GM19455 (cell line): ENCODE results near the gene GRB10.
"Not testable (repeated sequence)": the region's sequence is repeated elsewhere in the genome, so short reads cannot be mapped to it uniquely, and the experiment has no call there.

ENCODE experiments used
- ATAC-seq: cut with Tn5 transposase; IDR thresholded peaks from one replicate; pipeline ENCODE4 v1.9.1; 2021; ENCODE audit not compliant: unreplicated experiment

The GRB10 gene

DNA sequence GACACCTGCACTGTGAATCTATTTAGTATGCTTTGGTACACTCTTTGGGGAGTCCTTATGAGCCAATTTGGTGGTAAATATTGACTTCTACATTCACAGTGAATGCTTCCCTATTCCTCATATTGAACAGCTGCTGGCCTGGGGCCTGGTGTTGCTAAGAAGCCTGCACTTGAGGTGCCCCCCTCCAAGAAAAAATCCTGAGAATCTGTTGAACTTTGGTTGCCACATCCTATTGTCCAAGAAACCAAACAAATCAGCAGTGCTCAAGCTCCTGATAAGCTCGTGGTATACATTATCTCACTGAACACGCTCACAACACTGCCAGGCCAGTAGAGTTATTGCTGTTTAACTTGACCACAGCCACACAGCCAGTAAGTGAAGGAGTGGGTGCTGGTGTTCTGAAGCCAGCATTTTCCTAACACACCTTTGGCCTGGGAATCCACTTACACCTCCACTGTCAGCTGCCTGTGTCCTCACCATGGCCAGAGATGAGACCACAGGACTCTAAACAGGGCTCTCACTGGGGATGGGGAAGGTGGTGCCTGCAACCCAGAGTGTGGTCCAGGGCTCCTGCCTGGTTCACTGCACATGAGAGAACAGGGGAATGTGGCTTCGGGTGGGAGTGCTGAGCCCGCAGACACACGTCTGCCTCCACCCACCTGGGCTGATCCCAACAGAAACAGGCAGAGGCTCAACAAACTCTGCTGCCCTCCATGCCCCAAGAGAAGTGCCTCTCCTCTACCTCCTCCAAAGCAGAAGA, 224.2 kb downstream of the GRB10 start:
- ATAC-seq, result no peak

DNA sequence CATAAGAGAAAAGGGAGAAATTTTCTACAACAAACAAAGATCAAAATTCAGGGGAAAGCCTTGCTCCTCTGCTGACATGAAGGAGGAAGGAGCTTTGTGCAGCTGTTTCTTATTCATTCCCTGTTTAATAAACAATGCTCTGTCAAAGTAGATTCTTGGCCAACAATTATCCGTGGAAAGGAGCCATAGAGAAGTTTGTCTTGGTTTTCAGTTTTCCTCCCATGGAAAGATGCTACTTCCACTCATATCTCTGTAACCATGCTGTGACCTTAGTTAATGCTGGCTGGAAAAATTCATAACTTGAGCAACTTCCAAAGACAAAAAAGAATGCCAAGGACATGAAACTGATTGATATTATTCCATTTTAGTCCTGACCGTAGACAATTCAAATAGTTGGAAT, 225.6 kb downstream of the GRB10 start:
- ATAC-seq, result no peak

DNA sequence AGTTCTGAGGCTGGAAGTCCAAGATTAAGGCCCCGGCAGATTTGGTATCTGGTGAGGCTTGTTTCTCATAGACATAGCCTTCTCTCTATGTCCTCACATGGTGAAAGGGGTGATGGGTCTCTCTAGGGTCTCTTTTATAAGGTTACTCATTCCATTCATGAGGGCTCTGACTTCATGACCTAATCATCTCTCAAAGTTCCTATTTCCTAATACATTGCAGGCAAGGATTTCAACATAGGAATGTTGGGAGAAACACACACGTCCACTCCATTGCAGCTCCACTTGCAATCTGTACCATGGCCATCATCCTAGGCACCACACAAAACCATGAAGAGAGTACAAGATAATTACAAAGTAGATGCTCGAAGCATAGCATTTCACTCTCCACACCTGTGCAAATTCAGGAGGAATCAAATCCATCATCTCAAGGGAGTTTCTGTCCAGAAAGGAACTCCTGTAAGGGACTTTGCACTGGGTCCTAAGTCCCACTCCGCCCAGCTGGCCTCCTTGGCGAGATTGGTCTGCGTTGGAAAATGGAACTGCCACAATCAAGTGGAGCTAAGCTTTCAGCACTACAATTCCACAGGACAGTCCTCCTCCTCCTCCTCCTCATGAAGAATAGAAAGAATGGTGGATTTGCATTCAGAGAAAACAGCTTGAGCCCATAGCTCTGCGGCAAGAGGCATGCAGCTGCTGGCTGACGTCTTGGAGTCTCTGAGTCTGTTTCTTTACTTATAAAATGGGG, 226.3 kb downstream of the GRB10 start:
- ATAC-seq, result no peak

DNA sequence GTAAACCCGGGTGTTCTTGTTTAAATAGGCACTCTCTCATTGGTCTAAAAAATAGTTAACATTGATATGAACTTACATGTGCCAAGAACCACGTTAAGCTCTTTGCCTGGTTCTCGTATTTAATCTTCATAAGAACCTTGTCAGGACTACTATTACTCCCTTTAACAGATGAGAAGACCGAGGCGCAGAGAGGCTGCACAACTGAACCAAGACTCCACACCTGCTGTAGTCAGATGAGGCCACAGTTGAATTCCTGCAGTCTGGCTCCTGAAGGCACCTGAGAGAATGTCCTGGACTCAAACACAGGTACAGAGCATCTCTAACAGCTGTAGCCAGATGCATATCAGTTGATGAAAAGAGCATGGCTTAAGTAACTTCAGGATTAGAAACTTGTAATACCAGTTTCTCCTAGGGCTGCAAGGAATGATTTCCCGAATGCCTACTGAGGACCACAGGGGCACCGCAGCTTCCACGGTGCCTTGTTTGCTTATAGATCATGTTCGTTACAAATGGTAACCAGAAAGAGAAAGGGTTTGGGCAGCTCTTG, 227.0 kb downstream of the GRB10 start:
- no peak for ATAC-seq

DNA sequence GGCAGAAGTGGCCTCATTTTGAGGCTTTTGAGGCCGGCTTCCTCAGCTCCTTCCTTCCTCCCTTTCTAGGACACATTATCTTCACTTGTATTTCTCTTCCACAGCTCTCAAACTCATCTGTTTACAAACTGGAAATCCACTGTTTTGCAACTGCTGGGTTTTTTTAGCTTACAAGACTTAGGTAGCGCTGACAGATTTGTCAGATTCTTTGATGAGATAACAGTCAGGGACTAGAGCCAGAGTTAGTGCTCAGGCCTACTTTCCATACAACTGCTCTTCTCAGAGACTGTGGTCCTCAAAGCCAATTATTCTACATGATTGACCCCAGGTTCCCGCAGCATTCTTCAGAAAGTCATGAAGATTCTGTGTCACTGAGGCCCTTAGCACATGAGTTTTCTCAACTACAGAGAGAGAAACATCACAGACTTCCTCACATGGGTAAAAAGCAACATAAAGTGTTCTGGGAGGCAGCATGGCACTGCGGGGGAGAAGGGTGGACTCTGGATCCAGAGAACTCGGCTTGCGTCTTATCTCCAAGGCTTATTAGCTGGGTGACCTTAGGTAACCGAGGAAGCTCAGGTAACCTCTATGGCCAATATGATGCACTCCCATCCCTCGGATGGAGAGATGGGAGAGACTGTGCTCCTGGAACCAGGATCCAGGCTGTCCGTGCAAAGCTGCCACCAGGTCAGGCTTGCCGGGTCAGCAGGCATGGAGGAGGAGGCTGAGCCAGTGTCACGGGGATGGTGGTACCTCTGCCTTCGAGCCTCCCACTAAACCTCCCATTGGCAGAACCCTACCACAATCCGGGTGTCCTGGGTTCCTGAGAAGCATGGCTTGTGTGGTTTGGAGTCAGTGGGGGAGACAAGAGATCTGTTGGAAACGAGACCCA, 228.0 kb downstream of the GRB10 start:
- ATAC-seq, result no peak

DNA sequence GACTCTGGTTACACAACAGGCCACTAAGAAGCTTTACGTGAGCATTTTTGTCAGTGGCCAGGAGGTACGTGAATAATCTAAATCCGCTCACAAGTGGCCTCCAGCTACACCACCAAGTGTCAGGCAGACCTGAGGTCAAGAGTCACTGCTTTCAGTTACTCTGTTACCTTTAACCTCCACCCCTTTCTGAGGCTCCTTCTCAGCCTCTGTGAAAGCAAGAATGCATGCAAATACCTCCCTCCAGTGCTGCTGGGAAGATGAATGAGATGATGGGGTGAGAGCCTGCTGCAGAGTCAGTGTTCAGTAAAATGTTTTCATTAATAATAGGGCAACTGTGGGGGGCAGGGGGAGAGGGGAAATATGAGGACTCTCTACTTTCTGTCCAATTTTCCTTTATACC, 228.7 kb downstream of the GRB10 start:
- no peak for ATAC-seq

DNA sequence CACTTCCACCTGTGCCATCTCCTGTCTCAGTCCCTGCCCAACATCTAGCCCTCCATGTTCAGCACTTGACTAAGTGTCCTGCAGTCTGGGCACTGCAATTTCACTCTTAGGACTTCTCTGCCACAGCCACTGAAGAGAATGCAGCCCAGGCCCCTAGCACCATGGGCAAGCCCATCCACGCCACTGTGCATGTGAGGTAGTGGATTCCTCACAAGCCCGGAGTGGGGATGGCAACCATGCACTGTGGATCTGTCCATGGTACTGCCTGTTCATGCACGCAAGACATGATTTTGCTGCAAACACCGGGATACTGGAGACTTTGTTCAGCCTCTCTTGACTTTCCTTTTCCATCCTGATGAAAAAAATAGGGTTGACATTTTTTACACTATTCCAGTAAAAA, 229.8 kb downstream of the GRB10 start:
- no peak for ATAC-seq

DNA sequence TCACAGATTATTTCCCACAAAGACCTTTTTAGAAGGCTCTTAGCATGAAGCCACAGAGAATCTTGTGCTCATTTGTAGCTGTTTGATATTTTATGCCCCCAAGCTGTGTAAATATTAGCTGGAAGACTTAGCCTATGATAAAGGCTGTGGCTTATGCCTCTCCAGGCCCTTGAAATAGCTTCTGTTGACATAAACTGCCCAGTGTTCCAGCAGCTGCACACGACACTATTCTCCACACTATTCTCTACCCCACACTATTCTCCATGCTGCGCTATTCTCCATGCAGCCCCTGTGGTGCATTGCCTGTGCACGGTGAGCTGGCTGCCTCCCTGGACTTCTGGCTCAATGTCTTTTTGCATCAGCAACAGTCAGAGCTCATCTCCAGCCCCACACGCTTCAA, 230.6 kb downstream of the GRB10 start:
- ATAC-seq, result no peak

DNA sequence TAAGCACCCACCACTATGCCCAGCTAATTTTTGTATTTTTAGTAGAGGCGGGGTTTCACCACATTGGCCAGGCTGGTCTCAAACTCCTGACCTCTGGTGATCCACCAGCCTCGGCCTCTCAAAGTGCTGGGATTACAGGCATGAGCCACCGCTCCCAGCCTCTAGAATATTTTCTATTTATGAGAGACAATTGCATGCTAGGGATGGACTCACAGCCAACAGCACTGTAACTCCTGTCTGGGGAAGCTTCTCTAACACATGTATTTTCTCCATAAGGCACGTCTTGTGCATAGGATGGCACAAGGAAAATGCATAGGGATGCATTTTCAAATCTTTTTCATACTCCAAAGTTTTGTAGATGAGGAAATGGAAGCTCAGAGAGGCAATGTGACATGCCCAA, 237.1 kb downstream of the GRB10 start:
- not testable (repeated sequence) for ATAC-seq

DNA sequence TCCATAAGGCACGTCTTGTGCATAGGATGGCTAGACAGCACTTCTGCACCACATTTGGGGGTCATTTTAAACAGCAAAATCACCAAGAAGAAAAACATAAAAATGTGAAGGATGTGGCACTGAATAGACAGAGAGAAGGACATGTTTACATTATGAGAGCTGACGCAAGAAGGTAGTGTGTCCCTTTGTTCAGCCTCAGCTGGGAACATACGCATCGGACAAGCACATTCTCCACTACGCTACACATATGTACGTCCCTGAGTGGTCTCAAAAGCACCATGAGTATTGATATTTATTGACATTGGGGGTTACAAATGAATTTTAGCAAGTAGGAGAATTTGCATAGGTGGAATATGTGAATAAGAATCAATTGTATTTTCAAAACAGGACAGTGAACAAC, 237.7 kb downstream of the GRB10 start:
- no peak for ATAC-seq

DNA sequence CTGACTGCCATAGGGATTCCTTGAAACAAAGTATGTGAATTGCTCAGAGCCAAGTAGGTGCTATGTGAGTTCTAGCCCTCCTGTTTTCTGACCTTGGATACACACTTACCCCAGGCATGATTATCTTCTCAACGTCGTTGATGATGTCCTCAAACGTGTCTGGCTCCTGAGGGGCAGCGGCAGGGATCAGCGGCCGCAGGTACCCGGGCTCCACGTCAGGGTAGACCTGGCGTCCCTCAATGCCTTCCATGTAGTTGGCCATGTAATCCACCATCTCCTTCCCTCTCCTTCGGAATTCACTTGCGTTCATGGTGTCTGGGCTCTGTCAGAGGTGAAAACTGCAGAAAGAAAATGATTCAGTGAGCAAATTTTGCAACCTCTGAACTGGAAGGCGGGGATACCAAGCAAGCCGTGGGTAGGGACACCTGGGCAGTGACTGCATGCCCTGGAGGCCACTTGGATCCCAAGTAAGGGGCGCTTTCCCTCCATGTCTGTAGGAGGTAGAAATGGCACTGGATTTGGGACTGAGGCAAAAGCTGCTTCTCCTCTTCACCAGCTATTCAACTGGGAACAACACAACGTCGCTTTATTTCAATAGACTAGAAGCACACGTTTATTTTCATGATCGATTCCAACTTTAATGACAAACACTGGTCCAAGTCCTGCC, 238.8 kb downstream of the GRB10 start:
- no peak for ATAC-seq

DNA sequence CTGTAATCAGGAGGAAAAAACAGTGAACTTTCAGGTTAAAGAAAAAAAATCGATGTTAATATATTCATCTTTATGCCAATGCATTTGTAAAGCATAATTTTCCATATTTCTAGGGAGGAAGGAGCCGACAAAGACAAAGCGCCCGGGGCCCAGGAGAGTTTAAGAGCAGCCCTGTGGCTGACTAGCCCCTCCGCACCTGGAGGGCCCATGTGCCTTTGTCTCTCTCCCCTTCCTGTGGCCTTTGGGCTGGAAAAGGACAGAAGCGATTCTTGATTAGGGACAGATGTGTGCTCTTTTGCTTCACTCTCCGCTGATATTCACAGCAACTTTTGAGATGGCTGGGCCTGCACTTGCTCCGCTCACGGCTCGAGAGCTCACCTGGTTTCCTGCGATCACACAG, 240.6 kb downstream of the GRB10 start:
- no peak for ATAC-seq

DNA sequence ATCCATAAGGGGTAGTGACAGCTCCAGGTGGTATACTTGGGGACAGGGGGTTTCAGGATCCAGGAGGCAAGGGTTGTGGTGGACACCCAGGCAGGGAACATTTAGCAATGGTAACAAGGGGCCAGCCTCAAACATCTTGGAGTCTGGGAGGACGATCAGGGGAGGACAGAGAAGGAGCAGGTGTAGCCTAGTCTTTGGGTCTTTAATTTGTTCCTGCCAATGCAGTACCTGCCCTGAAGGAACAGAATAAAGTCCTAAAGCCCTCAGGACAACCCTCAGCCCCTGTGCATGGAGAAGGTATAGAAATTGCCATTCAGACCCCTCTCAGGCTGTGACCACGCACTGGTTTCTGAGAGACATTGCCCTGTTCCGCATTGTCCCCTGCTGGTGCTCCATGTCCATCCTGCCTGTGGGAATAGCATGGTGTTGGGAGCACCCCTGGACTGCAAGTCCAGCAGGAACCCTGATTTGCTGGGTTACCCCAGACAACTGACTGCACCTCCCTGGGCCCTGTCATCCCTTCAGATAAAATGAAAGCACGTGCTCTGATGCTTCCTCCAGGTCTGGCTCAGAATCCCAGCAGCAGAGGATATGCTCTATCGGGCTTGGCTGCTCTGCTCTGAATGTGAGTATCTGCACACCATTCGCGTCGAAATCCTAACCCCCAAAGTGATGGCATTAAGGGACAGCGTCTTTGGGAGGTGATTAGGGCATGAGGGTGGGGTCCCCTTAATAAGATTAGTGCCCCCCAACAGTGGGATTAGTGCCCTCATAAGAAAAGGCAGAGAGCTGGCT, 241.7 kb downstream of the GRB10 start:
- ATAC-seq, result no peak
